Measurements from ENCODE around the gene HMOX1.

Gene HMOX1

GRCh38 chr22:35384975-35385588 lies 4.2 kb downstream of the HMOX1 start:
- no peaks in the 10 kb centered on the region for H3K27me3 ChIP-seq
- no peak for DNase-seq
- H3K4me3 ChIP-seq (ENCODE audit: low read depth, low read length) = no peak overlapping the region
- H3K36me3 ChIP-seq = no peaks in the 10 kb centered on the region
- no peaks in the 10 kb centered on the region for H3K4me1 ChIP-seq
- no peaks in the 10 kb centered on the region for H3K9me3 ChIP-seq
- TF ChIP-seq CTCF (IDR thresholded peaks at IDR 0.05; ENCODE audit: low read depth, low read length) = no peak

- no peak for DNase-seq
Observed at GRCh38 chr22:35386670-35387288, 5.9 kb downstream of the HMOX1 start.

GRCh38 chr22:35390933-35391332 lies 10.0 kb downstream of the HMOX1 start:
- Histone ChIP-seq H3K9me3 (no peaks in the 10 kb centered on the region), H3K36me3 (no peaks in the 10 kb centered on the region), H3K27me3 (no peaks in the 10 kb centered on the region), H3K4me3 (ENCODE audit: low read depth, low read length) (no peak overlapping the region), H3K4me1 (no peaks in the 10 kb centered on the region)
- TF ChIP-seq CTCF (IDR thresholded peaks at IDR 0.05; ENCODE audit: low read depth, low read length) = no peak
- no peak for DNase-seq

More at GRCh38 chr22:35386670-35387288, 5.9 kb downstream of the HMOX1 start:
- TF ChIP-seq CTCF (IDR thresholded peaks at IDR 0.05; ENCODE audit: low read depth, low read length) = no peak
- Histone ChIP-seq H3K4me3 (ENCODE audit: low read depth, low read length) (no peak overlapping the region), H3K27me3 (no peaks in the 10 kb centered on the region), H3K4me1 (no peaks in the 10 kb centered on the region), H3K9me3 (no peaks in the 10 kb centered on the region), H3K36me3 (no peaks in the 10 kb centered on the region)

GRCh38 chr22:35392357-35392756 lies 11.5 kb downstream of the HMOX1 start:
- no peaks in the 10 kb centered on the region for H3K4me1 ChIP-seq
- no peaks in the 10 kb centered on the region for H3K9me3 ChIP-seq
- TF ChIP-seq CTCF (IDR thresholded peaks at IDR 0.05; ENCODE audit: low read depth, low read length) = no peak
- H3K4me3 ChIP-seq (ENCODE audit: low read depth, low read length) = no peak overlapping the region
- no peaks in the 10 kb centered on the region for H3K36me3 ChIP-seq
- no peaks in the 10 kb centered on the region for H3K27me3 ChIP-seq
- DNase-seq = no peak

GRCh38 chr22:35393116-35394010 lies 12.5 kb downstream of the HMOX1 start:
- no peak for TF ChIP-seq CTCF (IDR thresholded peaks at IDR 0.05; ENCODE audit: low read depth, low read length)
- Histone ChIP-seq H3K36me3 (no peaks in the 10 kb centered on the region), H3K4me3 (ENCODE audit: low read depth, low read length) (no peak overlapping the region), H3K4me1 (no peaks in the 10 kb centered on the region), H3K27me3 (no peaks in the 10 kb centered on the region), H3K9me3 (no peaks in the 10 kb centered on the region)
- no peak for DNase-seq

GRCh38 chr22:35394011-35394312 lies 13.1 kb downstream of the HMOX1 start:
- DNase-seq = no peak
- H3K27me3 ChIP-seq = no peaks in the 10 kb centered on the region
- no peaks in the 10 kb centered on the region for H3K36me3 ChIP-seq
- H3K9me3 ChIP-seq = no peaks in the 10 kb centered on the region
- TF ChIP-seq CTCF (IDR thresholded peaks at IDR 0.05; ENCODE audit: low read depth, low read length) = no peak
- H3K4me1 ChIP-seq = no peaks in the 10 kb centered on the region
- no peak overlapping the region for H3K4me3 ChIP-seq (ENCODE audit: low read depth, low read length)

All from BE2C (cell line).